Renal cortical epithelial cell (primary cell): ENCODE data around the gene MTMR4. TPM values are rescaled to one million over a fixed set of nuclear protein-coding genes. Genes with fewer than 3 reads are reported as not detected.
"Not testable (repeated sequence)": the region's sequence is repeated elsewhere in the genome, so short reads cannot be mapped to it uniquely, and the experiment has no call there.

ENCODE experiments used
- DNase-seq: peaks from one replicate; pipeline ENCODE4 v3.0.0-alpha.2; 2011; ENCODE audit warnings: low read depth
- total RNA-seq: library from RNA; depleted of rRNA; stranded (reverse); fragments of >200 nt; gene quantifications from 2 replicates; pipeline ENCODE4 v1.2.3, GENCODE V29; 2014

The MTMR4 gene
- 41.7 and 46.1 TPM in 2 replicates for total RNA-seq

DNA sequence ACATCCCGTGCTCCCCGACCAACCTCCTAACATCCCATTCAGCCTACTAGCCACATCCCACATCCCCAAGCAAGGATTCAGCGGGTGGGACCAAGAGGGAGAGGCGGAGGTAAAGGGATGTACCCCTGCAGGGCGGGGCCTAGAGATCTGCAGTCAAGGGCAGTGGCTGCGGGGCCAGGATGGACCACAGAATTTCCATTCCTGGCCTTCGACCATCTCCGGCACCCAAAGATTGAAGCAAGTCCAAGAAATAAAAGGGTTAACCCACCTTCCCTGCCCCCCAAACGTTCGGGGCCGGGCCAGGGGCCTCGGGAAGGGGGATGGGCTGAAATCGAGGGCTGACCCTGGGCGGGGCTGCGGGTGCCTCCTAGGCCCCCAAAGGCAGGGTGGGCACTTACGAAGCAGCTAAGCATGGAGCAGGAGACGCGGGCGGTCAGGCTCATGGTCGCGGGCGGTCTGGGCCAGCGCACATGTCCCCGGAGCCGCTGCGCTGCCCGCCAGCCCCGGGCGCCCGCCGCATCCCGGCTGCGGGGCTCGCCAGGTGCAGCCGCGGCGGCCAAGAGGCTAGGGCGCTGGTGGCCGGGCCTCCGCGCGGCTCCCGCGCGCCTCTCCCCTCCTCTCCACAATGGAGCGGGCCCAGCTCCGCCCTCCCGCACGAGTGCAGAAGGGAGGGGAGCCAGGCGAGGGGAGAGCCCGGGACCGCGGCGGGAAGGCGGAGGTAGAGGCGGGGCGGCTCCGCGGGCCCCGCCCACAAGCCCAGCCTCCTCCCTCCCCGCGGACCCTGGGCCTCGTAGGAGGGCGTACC lies at the start of gene MTMR4:
Gene MTMR4, minus strand, starts transcription at position 674 of the 805 bp plus-strand sequence. Its CDS starts 231 bp downstream, at position 443.
- peak; percentile 39 for DNase-seq

DNA sequence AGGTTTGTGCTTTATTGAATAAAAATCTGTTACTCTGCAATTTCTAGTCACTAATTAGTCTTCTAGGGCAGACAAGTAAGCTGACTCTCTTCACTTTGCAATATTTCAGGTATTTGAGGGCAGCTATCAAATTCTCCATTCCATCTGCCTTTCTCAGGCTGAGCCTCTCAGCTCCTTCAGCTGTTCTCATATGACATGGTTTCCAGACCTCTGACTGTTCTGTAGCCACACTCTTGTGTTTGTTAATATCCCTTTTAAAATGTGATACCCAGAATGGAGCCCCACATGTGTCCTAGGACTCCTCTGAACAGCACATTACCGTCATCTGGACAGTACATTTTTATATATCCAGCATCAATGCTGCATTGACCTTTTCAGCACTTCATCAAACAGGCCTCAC lies 46.1 kb upstream of the MTMR4 start:
- DNase-seq, result no peak

DNA sequence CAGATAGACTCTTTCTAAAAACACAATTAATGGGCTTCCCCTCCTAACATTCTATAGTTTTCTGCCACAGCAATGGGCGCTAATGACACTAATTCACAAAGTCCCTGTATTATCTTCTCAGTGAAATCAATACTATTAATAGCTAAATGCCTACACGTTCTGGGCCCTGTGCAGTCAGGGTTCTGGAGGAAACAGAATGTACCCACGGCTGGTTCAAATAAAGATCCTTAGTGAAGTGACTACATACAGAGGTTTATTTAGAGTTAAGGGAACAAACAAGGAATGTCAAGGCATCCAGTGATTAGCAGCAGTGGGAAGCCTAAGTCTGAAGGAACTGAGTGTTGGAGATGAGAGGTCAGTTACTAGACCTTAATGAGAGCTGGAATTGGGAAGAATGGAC lies 43.5 kb upstream of the MTMR4 start:
- DNase-seq, result no peak

DNA sequence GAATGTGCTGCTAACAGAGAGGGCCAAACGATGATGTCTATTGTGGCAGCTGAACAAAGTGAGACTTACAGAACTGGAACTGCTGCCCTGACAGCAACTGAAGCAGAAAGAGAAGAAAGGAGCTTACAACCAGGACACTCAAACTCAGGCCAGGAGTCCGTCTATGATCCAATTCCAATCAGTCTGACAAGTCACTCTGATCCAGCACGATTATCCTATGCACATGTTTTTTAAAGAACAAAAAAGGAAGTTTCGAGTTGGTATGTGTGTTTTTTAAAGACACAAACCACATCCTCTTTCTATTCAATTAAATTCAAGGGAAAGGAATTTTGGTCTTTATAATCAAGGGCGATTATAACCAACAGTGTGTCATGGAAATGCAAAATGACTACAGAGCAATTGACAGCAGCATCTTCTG lies 42.4 kb upstream of the MTMR4 start:
- DNase-seq, result no peak

DNA sequence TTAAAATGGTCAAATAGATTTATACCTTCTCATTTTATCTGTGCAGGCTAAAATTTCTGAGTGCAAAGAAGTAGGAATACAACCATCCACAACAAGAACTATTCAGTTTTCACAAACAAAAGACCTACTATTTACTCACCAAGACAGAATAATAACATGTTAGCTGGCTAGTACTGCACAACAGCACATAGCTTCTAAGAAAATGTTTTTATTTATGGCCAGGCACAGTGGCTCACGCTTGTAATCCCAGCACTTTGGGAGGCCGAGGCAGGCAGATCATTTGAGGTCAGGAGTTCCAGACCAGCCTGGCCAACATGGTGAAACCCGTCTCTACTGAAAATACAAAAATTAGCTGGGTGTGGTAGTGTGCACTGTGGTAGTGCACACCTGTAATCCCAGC lies 40.7 kb upstream of the MTMR4 start:
- DNase-seq, result not testable (repeated sequence)

DNA sequence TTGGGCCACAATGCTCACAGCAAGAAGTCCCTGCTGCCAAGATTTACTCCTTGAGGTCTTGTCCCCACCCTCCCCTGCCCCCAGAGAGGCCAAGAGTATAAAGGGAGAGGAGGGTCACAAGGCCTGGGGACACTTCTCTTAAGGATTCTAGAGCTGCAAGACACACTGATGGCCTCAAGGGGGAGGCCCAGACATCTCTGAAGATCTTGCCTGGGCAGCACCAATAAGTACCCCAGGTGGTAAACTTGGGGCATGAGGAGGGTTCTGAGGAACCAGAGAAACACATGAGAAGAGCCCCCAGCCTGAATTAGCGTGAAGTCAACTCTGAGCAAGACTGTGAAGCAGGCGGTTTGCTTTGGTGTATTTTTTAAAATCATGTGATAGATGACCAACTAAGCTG lies 26.8 kb upstream of the MTMR4 start:
- no peak for DNase-seq

DNA sequence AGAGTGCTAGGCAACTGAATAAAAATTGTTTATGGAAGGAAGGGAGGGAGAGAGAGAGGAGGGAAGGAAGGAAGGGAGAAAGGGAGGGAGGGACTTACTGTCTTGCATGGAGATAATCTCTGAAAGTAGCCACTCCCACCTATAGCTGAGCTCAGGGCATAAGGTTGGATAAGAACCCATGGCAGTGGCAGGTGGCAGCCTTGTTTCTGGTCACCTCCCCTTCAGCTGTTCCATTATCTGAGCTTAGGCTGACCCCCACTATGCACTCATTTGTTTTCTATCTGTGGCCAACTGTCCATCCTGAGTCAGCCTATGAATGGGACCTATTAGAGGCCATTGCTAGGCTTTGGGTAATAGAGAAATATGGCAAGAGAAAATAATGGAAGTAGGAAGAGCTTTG lies 25.3 kb upstream of the MTMR4 start:
- no peak for DNase-seq

DNA sequence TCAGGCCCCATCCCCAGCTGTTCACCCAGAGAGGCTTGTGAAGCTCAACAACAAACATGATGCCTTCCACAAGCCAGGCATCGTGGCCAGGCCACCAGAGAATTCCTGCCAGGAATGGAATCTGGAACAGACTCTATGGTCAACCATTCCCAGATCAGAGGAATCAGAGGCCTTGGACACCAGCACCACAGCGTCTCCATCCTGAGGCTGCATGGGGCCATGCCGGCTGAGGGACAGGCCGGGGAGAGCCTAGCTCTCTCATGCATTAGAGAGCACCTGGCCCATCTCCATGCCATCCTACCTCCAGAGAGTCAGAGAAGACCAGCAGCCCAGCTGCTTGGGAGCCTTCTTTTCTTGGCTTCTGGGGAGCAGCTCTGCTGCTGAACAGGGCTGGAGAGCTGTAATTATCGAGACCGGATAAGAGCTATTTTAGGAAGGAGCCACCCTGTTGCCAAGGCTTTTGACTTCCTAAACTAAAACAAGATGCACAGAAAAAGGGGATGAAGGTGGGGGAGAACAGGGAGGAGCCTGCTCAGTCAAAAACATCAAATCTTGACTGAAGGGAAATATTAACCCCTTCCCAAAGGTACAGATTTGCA lies 24.5 kb upstream of the MTMR4 start:
- no peak for DNase-seq

DNA sequence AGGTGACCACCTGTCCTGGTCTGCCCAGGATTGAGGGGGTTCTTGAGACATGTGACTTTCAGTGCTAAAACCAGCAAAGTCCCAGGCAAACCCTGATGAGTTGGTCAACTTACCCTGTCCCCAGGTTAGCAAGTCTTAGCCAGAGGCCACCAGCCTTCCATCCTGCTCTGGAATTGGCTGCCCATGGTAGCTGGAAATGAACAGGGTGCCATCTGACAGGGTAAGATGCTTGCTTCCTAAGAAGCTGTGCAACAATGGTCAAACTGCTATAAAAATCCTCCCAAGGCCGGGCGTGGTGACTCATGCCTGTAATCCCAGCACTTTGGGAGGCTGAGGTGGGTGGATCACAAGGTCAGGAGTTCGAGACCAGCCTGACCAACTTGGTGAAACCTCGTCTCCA lies 22.8 kb upstream of the MTMR4 start:
- no peak for DNase-seq

DNA sequence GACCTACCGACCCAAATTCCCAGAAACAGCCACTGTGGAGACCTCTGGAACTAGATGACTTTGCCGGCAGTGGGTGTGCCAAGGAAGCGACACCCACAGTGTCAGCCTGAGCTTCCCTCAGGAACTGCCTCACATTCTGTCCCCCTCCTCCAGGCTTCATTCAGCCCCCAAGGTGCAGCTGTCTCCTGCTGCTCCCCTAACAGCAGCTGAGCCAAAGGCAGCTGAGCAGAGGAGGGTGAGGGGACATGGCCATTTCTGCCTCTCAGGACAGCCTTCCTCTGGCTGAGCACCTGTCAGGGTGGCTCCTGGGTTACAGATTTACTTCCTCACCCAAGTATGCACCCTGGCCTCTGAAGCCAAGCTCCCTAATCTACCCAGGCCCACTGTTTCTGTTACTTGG lies 22.1 kb upstream of the MTMR4 start:
- DNase-seq, result no peak

DNA sequence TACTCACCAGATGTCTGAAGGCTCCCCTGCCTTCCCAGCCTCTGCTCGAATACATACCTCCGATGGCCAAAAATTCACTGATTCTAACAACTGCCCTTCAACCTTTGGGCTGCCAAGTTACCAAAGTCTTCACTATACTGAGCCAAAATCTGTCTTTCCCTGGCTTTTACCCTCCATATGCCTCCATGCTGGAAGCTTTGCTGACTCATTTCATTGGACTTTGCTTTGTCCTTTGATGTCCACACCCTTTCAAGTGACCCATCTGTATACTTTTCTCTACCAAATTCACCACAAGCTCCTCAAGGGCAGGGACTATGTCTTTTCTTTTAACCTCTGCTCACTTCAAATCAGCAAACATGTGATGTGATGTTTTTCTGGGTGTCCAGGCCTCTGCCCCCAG lies 21.0 kb upstream of the MTMR4 start:
- DNase-seq, result peak; percentile 63

DNA sequence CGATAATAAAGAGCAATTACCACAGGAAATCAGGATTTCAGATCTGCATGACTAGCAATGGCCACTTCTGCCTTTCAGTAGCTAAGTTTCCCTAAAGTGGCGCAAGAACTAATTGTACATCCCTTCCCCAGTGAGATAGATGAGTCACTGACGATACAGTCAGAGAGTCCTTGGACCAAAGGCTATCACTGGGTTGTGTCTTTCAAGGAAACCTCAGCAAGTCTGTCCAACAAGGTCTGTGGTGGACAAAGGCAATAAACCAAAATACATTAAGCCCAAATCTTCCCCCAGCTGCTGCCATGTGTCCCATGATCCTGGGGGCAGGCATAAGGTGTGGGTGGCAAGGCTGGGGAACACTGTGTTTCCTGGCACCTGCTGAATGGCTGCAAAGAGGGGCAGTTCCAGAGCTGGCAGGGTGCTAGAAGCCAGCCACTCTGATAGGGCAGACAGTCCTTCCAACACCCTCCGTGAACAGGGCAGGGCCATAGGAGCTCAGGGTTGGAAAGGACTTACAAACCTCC lies 20.5 kb upstream of the MTMR4 start:
- DNase-seq, result peak; percentile 68

DNA sequence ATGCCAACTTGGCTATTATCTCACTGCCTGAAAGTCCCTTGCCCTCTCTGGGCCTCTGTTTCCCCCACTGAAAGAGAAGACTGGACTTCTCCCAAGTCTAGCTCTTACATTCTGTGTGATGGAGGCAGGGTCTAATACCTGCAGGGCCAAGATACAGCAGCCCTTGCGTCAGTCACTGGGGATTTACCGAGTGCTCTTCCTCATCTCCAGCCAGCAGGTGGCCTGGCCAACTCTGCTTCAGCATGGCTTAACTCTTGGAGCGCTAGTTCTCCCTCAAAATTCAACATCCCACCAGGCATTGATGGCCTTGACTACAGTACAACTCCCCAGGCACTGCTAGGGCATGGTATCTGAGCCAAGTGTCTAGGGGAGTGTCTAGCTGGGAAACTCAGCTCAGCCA lies 19.9 kb upstream of the MTMR4 start:
- no peak for DNase-seq

DNA sequence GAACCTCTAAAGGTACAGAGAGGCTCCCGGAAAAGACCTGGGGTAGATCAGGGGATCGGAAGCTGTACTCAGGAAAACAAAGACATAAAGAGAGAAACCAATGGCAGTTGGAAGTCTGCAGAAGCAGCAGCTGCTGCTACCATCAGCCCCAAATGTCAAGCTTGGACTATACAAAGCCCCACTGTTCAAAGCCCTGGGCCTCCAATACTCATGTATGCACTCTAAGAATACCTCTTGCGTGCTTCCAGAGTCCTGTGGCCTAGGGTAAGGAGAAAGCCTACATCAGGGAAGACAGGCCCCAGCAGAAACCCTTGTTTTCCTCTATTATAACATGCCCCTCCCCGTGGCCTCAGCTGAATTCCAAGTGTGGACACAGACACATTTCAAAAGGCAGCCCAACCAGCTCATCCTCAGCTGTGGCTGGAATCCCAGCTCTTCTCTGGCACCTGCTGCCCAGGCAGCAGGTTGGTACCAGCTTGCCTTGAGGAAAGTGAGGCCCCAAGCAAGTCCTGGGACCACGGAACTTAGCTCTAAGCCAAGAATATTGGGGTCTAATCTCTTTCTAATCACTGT lies 19.3 kb upstream of the MTMR4 start:
- DNase-seq, result no peak

DNA sequence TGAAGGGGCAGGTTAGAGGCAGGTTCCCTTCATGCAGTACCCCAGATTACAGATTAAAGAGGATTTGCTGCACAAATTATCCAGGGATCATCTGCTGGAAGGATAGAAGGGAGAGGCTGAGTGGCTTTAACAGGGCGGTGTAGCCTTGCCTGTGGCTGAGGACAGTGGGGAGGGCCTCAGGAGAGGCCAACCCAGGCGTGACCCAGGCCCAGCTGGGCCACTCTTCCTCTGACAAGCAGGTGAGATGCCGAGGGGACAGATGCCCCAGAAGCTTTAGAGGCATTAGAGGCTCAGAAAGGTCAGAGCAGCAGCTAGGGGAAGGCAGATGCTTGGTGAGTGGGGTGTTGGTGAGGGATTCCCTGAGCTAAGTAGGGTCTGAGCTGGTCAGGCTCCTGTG lies 18.1 kb upstream of the MTMR4 start:
- no peak for DNase-seq

DNA sequence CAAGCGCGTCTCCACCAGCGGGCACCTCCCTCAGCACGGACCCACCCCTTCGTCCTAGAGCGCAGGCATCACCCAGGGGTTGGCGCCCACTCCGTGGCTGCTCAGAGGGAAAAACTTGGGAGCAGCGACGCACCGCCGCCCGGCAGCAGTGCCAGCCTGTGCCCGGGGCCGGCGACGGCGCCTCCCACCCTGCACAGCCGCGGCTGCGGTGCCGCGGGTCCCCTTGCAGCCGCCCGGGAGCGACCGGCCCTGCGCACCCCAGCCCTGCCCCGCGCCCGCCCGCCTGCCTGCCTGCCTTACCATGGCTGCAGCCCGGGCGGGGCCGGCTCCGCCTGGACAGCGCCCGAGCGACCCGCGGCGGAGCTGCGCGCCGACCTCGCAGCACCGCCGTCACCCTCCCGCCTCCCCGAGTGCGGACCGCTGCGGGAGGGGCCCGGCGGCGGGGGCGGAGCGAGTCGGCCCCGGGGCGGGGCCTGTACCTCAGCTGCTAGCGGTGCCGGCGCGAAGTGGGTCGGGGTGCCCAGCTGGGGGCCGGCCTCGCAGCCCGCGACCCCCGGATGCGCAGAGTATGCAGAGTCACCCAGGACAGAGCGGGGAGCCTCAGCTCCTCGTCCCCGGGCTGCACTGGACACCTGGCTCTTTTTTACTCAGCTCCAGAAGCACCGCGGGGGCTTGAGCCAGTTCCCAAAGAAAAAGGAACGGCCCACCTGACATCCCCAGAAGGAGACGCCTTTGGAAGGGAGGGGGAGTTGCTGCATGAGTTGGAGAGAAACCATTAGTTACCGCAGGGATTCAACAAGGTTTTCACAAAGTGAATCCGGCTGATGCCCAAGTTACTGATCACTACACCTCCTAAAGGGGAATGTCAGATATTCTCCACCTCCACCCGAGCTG lies 17.5 kb upstream of the MTMR4 start:
- no peak for DNase-seq

DNA sequence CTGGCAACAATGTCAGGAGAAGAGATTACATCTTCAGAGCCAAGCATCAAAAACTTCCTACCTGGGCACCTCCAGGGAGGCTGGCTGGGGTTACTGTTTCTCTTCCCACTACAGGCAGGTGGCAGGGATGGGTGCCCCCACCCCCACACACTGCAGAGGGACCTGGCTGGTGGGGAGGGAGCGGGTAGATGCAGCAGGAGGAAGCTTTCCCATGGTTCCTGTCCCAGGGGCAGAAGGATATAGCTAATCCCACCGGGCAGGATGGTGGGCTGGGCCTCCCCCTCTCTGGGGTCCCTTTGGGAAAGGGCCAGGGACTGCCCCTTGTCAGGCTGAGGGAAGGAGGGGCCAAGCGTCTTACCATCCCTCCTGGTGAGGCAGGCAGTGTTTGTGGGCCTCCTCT lies 16.7 kb upstream of the MTMR4 start:
- no peak for DNase-seq

DNA sequence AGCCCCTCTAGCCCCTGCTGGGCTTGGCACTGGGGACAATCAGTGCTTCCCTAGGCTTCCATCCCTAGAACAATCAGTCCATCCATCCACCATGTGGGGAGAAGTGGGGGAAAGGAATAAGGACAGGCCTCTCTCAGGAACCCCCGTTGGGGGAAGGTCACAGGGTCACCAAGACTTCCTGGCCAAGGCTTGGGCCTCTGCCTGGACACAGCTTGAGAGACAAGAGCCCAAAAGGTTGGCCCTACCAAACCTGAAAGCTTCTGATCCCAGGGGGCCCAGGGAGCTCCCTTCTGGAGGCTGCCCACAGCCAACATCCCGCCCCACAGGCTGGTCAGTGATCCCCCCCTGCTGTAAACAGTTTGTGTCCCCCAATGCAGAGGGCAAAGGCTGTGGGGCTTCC lies 16.2 kb upstream of the MTMR4 start:
- DNase-seq, result no peak

DNA sequence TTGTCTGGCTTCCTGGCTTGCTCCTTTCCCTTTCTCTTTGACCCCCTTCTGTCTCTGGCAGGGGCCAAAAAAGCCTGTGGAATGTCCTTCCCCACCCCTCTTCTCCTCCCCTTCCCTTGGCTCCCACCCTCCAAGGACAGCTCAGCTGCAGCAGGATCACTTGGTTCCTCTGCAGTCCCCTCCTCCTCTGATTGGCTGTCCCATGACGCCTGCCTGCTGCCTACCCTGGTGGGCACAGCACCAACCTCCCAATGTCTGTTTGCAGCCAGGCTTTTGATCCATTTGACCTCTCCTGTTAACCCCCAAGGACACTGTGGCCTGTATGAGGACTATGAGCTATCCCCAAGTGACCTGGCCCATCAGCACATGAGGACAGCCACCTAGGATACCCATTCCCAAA lies 14.8 kb upstream of the MTMR4 start:
- no peak for DNase-seq

DNA sequence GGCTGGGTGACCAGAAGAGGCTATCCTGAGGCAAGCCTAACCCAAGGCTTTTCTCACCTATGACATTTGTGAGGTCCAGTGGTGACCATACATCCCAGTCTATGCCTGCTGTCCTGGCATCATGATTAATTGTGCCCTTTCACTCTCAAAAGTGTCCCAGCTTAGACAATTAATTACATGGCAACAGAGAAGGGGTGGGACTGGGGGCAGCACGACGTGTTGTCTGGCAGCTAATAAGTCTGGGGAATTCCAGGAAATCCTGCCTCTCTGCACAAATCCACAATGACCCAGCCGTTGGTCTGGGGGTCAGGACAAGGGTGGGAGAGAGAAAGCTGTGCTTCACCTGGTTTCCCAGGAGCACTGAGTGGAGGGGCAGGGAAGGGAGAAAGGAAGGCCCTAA lies 14.0 kb upstream of the MTMR4 start:
- DNase-seq, result peak; percentile 29

DNA sequence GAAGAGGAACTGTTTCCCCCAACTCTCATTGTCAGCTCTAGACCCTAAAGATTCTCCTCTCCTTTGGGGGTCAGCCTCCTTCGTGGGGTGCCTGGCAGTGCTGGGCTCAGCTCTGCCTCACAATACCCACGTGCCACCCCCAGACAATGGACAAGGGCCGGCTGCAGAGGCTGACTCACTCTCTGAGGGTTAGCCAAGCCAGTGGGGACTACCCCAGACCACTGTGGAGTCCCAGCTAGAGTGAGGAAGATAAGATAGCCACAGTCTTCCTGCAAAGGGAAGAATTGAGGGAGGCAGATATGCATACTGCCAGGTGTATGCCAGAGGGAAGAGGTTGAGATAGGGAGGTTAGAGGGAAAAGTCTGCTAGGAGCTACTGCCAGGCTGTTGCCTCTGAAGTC lies 13.5 kb upstream of the MTMR4 start:
- peak; percentile 63 for DNase-seq

DNA sequence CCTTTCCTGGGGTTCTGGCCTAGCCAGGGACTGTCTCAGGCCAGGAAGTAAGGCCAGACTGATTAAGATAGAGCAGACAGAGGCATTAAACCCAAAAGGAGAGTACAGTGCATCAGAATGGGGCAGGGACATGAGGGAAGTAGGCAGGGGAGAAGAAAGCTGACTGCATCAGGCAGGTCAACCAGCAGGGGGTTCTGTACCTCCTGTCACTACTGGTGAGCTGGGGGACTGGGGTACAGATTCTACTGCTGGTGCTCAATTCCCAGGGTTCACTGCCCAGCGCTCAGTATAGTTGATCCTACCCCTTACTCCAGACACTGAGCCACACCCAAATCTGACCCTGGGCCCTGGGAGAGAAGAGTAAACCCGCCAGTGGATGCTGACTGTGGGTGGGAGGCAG lies 12.9 kb upstream of the MTMR4 start:
- no peak for DNase-seq
